Activated naive CD8-positive, alpha-beta T cell treated with anti-CD3 and anti-CD28 coated beads, Interleukin-2, amount 50 U/mL, for 24 hours (primary cell): ENCODE results near the gene DNASE1L3.

ENCODE experiments used
- ATAC-seq: fragments of 150-1000 bp; cut with Tn5 transposase; one replicate; pipeline ENCODE4 v1.10.0; 2021
- DNase-seq: peaks from one replicate; pipeline ENCODE4 v3.0.0; 2021
- H3K27ac Mint-ChIP-seq: one replicate; pipeline ENCODE4 v1.8.0; 2021; ENCODE audit warnings: mild to moderate bottlenecking, mixed read lengths
- H3K27me3 Mint-ChIP-seq: one replicate; pipeline ENCODE4 v1.8.0; 2021; ENCODE audit warnings: mixed read lengths
- H3K36me3 Mint-ChIP-seq: one replicate; pipeline ENCODE4 v1.8.0; 2021; ENCODE audit warnings: low read depth, mixed read lengths
- H3K4me1 Mint-ChIP-seq: one replicate; pipeline ENCODE4 v1.8.0; 2021; ENCODE audit warnings: mixed read lengths
- H3K4me3 Mint-ChIP-seq: one replicate; pipeline ENCODE4 v1.8.0; 2021; ENCODE audit warnings: mild to moderate bottlenecking, moderate library complexity, mixed read lengths
- H3K9me3 Mint-ChIP-seq: one replicate; pipeline ENCODE4 v1.8.0; 2021; ENCODE audit warnings: mixed read lengths

DNASE1L3 gene

GRCh38 chr3:58157700-58158099, 53.1 kb downstream of the DNASE1L3 start:
- H3K27me3 Mint-ChIP-seq = no peaks in the 10 kb centered on the region
- no peak for DNase-seq

GRCh38 chr3:58155838-58156237, 54.9 kb downstream of the DNASE1L3 start:
- Mint-ChIP-seq H3K9me3 (no peaks in the 10 kb centered on the region), H3K36me3 (peaks cover 3% of the 10 kb centered on the region), H3K4me3 (no peak overlapping the region), H3K27ac (no peak overlapping the region), H3K4me1 (no peaks in the 10 kb centered on the region), H3K27me3 (no peaks in the 10 kb centered on the region)
- no peak for ATAC-seq
- DNase-seq = no peak

More at GRCh38 chr3:58157700-58158099, 53.1 kb downstream of the DNASE1L3 start:
- no peak overlapping the region for H3K27ac Mint-ChIP-seq
- no peak for ATAC-seq
- H3K4me3 Mint-ChIP-seq = no peak overlapping the region
- no peaks in the 10 kb centered on the region for H3K9me3 Mint-ChIP-seq
- H3K36me3 Mint-ChIP-seq = peaks cover 12% of the 10 kb centered on the region
- H3K4me1 Mint-ChIP-seq = no peaks in the 10 kb centered on the region

GRCh38 chr3:58154626-58155449, 55.9 kb downstream of the DNASE1L3 start:
- H3K4me3 Mint-ChIP-seq = no peak overlapping the region
- H3K9me3 Mint-ChIP-seq = no peaks in the 10 kb centered on the region
- H3K27me3 Mint-ChIP-seq = no peaks in the 10 kb centered on the region
- DNase-seq = no peak
- H3K4me1 Mint-ChIP-seq = no peaks in the 10 kb centered on the region
- ATAC-seq = no peak
- H3K27ac Mint-ChIP-seq = no peak overlapping the region
- no peaks in the 10 kb centered on the region for H3K36me3 Mint-ChIP-seq

DNA sequence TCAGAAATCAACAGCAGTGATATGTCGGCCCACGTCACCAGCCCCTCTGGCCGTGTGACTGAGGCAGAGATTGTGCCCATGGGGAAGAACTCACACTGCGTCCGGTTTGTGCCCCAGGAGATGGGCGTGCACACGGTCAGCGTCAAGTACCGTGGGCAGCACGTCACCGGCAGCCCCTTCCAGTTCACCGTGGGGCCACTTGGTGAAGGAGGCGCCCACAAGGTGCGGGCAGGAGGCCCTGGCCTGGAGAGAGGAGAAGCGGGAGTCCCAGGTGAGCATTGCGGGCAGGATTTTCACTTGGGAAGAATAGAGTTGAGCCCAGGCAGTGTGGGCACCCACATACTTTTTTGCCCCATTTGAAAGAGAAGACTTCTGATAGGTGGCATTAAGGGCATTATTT, 57.4 kb downstream of the DNASE1L3 start:
- no peaks in the 10 kb centered on the region for H3K4me1 Mint-ChIP-seq
- no peak for DNase-seq
- no peaks in the 10 kb centered on the region for H3K9me3 Mint-ChIP-seq
- H3K36me3 Mint-ChIP-seq = peaks cover 6% of the 10 kb centered on the region
- no peaks in the 10 kb centered on the region for H3K27me3 Mint-ChIP-seq
- H3K4me3 Mint-ChIP-seq = no peak overlapping the region
- ATAC-seq = no peak
- H3K27ac Mint-ChIP-seq = no peak overlapping the region

DNA sequence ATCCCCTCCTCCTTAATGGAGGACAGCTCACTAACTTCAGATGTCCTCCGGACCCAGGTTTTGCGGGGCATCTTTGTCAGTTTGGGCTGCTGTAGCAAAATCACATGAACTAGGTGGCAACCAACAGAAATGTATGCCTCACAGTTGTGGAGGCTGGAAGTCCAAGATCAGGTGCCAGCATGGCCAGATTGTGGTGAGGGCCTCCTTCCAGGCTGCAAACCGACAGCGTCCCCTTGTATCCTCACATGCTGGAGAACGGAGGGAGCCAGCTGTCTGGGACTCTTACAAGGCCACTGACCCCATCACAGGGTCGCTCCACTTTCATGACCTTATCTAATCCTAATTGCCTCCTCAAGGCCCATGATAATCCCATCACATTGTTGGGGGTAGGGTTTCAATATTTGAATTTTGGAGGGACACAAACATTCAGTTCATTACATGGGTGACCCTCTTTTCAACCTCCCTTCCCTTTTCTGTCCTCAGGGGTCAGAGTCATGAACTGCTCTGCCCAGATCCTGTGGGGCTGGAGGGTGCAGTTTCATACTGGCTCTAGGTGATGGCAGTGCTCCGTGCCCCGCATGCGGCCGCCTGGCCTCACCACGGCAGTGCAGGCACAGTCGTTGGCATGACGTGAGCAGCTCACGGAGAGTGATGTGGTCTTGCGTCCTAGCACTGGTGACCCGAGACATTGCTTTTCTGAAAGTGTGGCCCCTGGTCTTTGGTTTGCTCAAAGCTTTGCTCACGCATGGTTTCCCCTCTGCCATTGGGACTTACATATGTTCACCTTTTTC, 58.4 kb downstream of the DNASE1L3 start:
- Mint-ChIP-seq H3K9me3 (no peaks in the 10 kb centered on the region), H3K4me1 (no peaks in the 10 kb centered on the region), H3K4me3 (no peak overlapping the region), H3K36me3 (peaks cover 10% of the 10 kb centered on the region), H3K27me3 (no peaks in the 10 kb centered on the region), H3K27ac (no peak overlapping the region)
- DNase-seq (no peak), ATAC-seq (no peak)

- no peaks in the 10 kb centered on the region for H3K4me1 Mint-ChIP-seq
- peaks cover 10% of the 10 kb centered on the region for H3K36me3 Mint-ChIP-seq
- H3K27ac Mint-ChIP-seq = no peak overlapping the region
- H3K4me3 Mint-ChIP-seq = no peak overlapping the region
- no peaks in the 10 kb centered on the region for H3K9me3 Mint-ChIP-seq
- peak; percentile 24 for ATAC-seq
- DNase-seq = no peak
- no peaks in the 10 kb centered on the region for H3K27me3 Mint-ChIP-seq
These were observed 59.1 kb downstream of the DNASE1L3 start for GRCh38 chr3:58151637-58152036.

DNA sequence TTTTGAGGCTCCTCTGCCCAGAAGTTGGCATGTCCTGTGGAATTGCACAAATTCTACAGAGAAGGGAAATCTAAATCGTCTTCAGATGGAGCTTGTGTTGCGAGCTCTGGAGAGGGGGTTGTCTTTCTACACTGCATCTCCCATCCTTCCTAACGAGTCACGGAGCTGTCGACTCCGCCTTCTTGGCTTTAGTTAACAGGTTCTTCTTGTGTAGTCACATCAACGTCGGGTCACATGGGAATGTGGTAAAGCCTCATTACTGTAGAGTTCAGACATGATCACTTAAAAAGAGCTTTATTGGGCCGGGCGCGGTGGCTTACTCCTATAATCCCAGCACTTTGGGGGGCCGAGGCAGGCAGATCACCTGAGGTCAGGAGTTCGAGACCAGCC, 60.0 kb downstream of the DNASE1L3 start:
- H3K27me3 Mint-ChIP-seq = no peaks in the 10 kb centered on the region
- H3K9me3 Mint-ChIP-seq = no peaks in the 10 kb centered on the region
- H3K27ac Mint-ChIP-seq = no peak overlapping the region
- no peak for ATAC-seq
- H3K4me1 Mint-ChIP-seq = no peaks in the 10 kb centered on the region
- no peak overlapping the region for H3K4me3 Mint-ChIP-seq
- peaks cover 10% of the 10 kb centered on the region for H3K36me3 Mint-ChIP-seq
- no peak for DNase-seq

DNA sequence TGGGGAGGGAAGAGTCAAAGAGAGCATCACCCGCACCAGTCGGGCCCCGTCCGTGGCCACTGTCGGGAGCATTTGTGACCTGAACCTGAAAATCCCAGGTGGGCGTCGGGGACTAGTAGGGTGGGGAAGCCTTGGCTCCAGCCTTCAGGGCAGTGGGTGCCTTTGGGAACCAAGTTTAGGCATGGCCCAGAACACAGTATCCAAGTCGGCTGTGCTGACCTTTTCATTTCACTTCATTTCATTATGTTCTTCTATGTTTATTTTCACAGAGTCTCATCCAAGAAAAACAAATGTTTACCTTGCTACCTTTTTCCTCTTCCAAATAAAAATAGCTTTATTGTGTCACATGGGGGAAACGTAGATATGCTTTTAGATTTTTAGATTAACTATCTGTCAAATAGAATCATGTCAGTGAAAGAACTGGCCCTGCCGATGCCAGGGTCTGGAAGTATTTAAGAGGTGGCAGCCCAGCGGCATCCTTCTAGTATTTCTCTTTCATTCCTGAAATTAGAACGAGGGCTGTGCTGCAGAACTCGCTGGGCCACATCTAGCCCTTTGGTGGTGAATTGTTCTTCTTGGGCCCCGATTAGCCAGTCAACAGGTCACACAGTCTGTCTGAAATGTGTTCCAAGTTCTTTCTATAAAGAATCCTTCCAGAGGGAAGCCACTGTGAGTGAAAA, 60.5 kb downstream of the DNASE1L3 start:
- DNase-seq = no peak
- no peaks in the 10 kb centered on the region for H3K27me3 Mint-ChIP-seq
- H3K27ac Mint-ChIP-seq = no peak overlapping the region
- no peaks in the 10 kb centered on the region for H3K9me3 Mint-ChIP-seq
- no peaks in the 10 kb centered on the region for H3K4me1 Mint-ChIP-seq
- ATAC-seq = no peak
- H3K36me3 Mint-ChIP-seq = peaks cover 10% of the 10 kb centered on the region
- H3K4me3 Mint-ChIP-seq = no peak overlapping the region

- no peak overlapping the region for H3K27ac Mint-ChIP-seq
- peaks cover 13% of the 10 kb centered on the region for H3K36me3 Mint-ChIP-seq
- no peaks in the 10 kb centered on the region for H3K9me3 Mint-ChIP-seq
- DNase-seq (no peak), ATAC-seq (no peak)
- H3K4me1 Mint-ChIP-seq = no peaks in the 10 kb centered on the region
- no peak overlapping the region for H3K4me3 Mint-ChIP-seq
- no peaks in the 10 kb centered on the region for H3K27me3 Mint-ChIP-seq
These were observed 62.7 kb downstream of the DNASE1L3 start for GRCh38 chr3:58148049-58148448.

- DNase-seq = no peak
- Mint-ChIP-seq H3K4me3 (no peak overlapping the region), H3K9me3 (no peaks in the 10 kb centered on the region), H3K36me3 (peaks cover 16% of the 10 kb centered on the region), H3K4me1 (no peaks in the 10 kb centered on the region), H3K27ac (no peak overlapping the region), H3K27me3 (no peaks in the 10 kb centered on the region)
- no peak for ATAC-seq
These were observed 66.1 kb downstream of the DNASE1L3 start for GRCh38 chr3:58144478-58145325.

GRCh38 chr3:58143417-58144055, 67.2 kb downstream of the DNASE1L3 start:
- no peaks in the 10 kb centered on the region for H3K9me3 Mint-ChIP-seq
- ATAC-seq (no peak), DNase-seq (no peak)
- peaks cover 17% of the 10 kb centered on the region for H3K36me3 Mint-ChIP-seq
- no peak overlapping the region for H3K4me3 Mint-ChIP-seq
- H3K27ac Mint-ChIP-seq = no peak overlapping the region
- no peaks in the 10 kb centered on the region for H3K27me3 Mint-ChIP-seq
- no peaks in the 10 kb centered on the region for H3K4me1 Mint-ChIP-seq
